Gastrocnemius medialis (tissue), 4 donors: Measurements from ENCODE around the gene GMPR2.

Source experiments
- POLR2A ChIP-seq, 2 donors: fragments of 450-650 bp; IDR thresholded peaks; one replicate each; pipeline ENCODE4 v1.6.1; 2017; ENCODE audit warnings: antibody characterized with exemption in 2 of 2, mild to moderate bottlenecking in 2 of 2, moderate library complexity in 2 of 2
- TF ChIP-seq, protein P1 (sequence below), 5 experiments: fragments of 450-650 bp in 3 of 5; fragments of 200-600 bp in 2 of 5; sonication (generic) in 2 of 5; IDR thresholded peaks in 4 of 5; conservative IDR thresholded peaks in 1 of 5; 1 replicate in 4 of 5; 2 replicates in 1 of 5; pipeline ENCODE4 v1.5.1; 2016 to 2019; ENCODE audit warnings: antibody characterized with exemption in 5 of 5, mild to moderate bottlenecking in 3 of 5, moderate library complexity in 3 of 5

DNA sequence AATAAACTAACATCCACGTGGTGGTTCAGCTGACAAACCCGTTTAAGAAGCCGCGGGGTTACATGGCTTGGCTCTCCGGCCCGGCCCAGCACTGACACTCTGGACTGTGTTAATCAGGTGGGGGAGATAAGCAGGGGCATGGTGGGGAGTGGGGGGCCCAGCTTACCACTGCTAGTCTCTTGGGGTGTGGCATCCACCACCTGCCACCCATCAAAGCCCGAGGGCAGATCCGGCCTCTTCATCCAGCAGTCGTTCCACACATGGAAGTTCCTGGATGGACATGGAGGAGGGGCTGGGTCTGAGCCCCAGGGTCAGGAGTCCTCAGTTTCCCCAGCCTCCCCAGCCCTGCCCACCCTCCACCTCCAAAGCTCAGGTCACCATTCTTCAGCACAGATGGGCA, 25.4 kb downstream of the GMPR2 start:
- TF ChIP-seq, protein P1, sequence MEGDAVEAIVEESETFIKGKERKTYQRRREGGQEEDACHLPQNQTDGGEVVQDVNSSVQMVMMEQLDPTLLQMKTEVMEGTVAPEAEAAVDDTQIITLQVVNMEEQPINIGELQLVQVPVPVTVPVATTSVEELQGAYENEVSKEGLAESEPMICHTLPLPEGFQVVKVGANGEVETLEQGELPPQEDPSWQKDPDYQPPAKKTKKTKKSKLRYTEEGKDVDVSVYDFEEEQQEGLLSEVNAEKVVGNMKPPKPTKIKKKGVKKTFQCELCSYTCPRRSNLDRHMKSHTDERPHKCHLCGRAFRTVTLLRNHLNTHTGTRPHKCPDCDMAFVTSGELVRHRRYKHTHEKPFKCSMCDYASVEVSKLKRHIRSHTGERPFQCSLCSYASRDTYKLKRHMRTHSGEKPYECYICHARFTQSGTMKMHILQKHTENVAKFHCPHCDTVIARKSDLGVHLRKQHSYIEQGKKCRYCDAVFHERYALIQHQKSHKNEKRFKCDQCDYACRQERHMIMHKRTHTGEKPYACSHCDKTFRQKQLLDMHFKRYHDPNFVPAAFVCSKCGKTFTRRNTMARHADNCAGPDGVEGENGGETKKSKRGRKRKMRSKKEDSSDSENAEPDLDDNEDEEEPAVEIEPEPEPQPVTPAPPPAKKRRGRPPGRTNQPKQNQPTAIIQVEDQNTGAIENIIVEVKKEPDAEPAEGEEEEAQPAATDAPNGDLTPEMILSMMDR (IDR thresholded peaks at IDR 0.05 in 4 of 5, conservative IDR thresholded peaks at IDR 0.05 in 1 of 5) = no peak
- TF ChIP-seq POLR2A (IDR thresholded peaks at IDR 0.05) = no peak
